HTR-8/SVneo (cell line): Measurements from ENCODE around the gene BCAN.
"Not testable (repeated sequence)": the region's sequence is repeated elsewhere in the genome, so short reads cannot be mapped to it uniquely, and the experiment has no call there.

Experiments
- DNase-seq: peaks from one replicate; pipeline ENCODE4 v3.0.0; 2011; ENCODE audit warnings: low spot score, mixed read lengths; ENCODE audit not compliant: insufficient read length
- FAIRE-seq: peaks from 2 replicates; lab custom pipeline; 2011; peaks lifted over from hg19 to GRCh38; lab: Jason Lieb, UNC

BCAN gene

GRCh38 chr1:156612666-156613065, 29.3 kb upstream of the BCAN start:
- DNase-seq (no peak), FAIRE-seq (no peak)

- FAIRE-seq: no peak
These were observed 26.0 kb upstream of the BCAN start for GRCh38 chr1:156615946-156616345.

GRCh38 chr1:156616463-156616862, 25.5 kb upstream of the BCAN start:
- DNase-seq: peak; percentile 67
- no peak for FAIRE-seq

More at GRCh38 chr1:156615946-156616345, 26.0 kb upstream of the BCAN start:
- DNase-seq: no peak

GRCh38 chr1:156618853-156619581, 22.9 kb upstream of the BCAN start, which contains the start of gene HAPLN2:
TSS of gene HAPLN2 (plus strand) at chr1:156619415. CDS start at chr1:156623491, 4,076 bp downstream.
- DNase-seq: no peak
- no peak for FAIRE-seq

- DNase-seq: no peak
- FAIRE-seq: no peak
These were observed 22.3 kb upstream of the BCAN start for GRCh38 chr1:156619582-156619955.

- DNase-seq (no peak), FAIRE-seq (no peak)
These were observed 19.2 kb upstream of the BCAN start for GRCh38 chr1:156622581-156623297.

- no peak for FAIRE-seq
- no peak for DNase-seq
These were observed 17.7 kb upstream of the BCAN start for GRCh38 chr1:156623946-156624813.

GRCh38 chr1:156624814-156625435, 17.0 kb upstream of the BCAN start:
- no peak for DNase-seq
- no peak for FAIRE-seq

GRCh38 chr1:156625436-156626078, 16.4 kb upstream of the BCAN start:
- DNase-seq (no peak), FAIRE-seq (no peak)

GRCh38 chr1:156626079-156626438, 15.9 kb upstream of the BCAN start:
- no peak for DNase-seq
- FAIRE-seq: no peak

GRCh38 chr1:156627313-156627880, 14.5 kb upstream of the BCAN start:
- DNase-seq: peak; percentile 40
- no peak for FAIRE-seq

- FAIRE-seq: no peak
- no peak for DNase-seq
These were observed 12.0 kb upstream of the BCAN start for GRCh38 chr1:156629823-156630449.

GRCh38 chr1:156631152-156631551, 10.8 kb upstream of the BCAN start:
- DNase-seq, FAIRE-seq: not testable (repeated sequence)

- no peak for FAIRE-seq
These were observed 9.6 kb upstream of the BCAN start for GRCh38 chr1:156632355-156632754.

GRCh38 chr1:156638189-156638985, 3.5 kb upstream of the BCAN start:
- no peak for FAIRE-seq
- DNase-seq: no peak

More at GRCh38 chr1:156632355-156632754, 9.6 kb upstream of the BCAN start:
- DNase-seq: no peak

- FAIRE-seq (peak; percentile 70), DNase-seq (no peak)
These were observed 2.3 kb upstream of the BCAN start for GRCh38 chr1:156639601-156640101.

GRCh38 chr1:156640842-156641706, 843 bp upstream of the BCAN start:
- DNase-seq: no peak
- FAIRE-seq: no peak
